Neural cell (in vitro differentiated cells): ENCODE measurements around the gene JAKMIP3. TPM values are rescaled to one million over a fixed set of nuclear protein-coding genes. Genes with fewer than 3 reads are reported as not detected.

ENCODE experiments used
- H2AFZ ChIP-seq: fragments of 200-600, 300-800 bp; sonication (generic), shearing (Covaris generic); 2 replicates; pipeline ENCODE4 v1.6.0; 2014; ENCODE audit warnings: low read depth, mild to moderate bottlenecking, antibody characterized with exemption, low read length, moderate library complexity
- H3F3A ChIP-seq: fragments of 200-600 bp; shearing (Covaris generic); 2 replicates; pipeline ENCODE4 v1.6.1; 2016; ENCODE audit warnings: mild to moderate bottlenecking, moderate library complexity, mixed read lengths, antibody characterized with exemption, low read length; ENCODE audit not compliant: insufficient read depth, poor library complexity, severe bottlenecking
- H3K27ac ChIP-seq: fragments of 200-600, 300-800 bp; sonication (generic), shearing (Covaris generic); 2 replicates; pipeline ENCODE4 v1.5.1; 2014; ENCODE audit warnings: mild to moderate bottlenecking, low read length, moderate library complexity
- H3K27me3 ChIP-seq: fragments of 300-800, 200-600 bp; sonication (generic), shearing (Covaris generic); 2 replicates; pipeline ENCODE4 v1.6.0; 2014; ENCODE audit warnings: mild to moderate bottlenecking, low read depth, low read length, moderate library complexity; ENCODE audit not compliant: insufficient read depth
- H3K36me3 ChIP-seq: fragments of 300-800, 200-600 bp; sonication (generic), shearing (Covaris generic); 2 replicates; pipeline ENCODE4 v1.5.1; 2014; ENCODE audit warnings: mild to moderate bottlenecking, antibody characterized with exemption, low read length, moderate library complexity; ENCODE audit not compliant: insufficient read depth
- H3K4me2 ChIP-seq: fragments of 300-800, 200-600 bp; sonication (generic), shearing (Covaris generic); 2 replicates; pipeline ENCODE4 v1.6.0; 2014; ENCODE audit warnings: mild to moderate bottlenecking, low read length
- H3K4me3 ChIP-seq: fragments of 300-800, 200-600 bp; sonication (generic), shearing (Covaris generic); 2 replicates; pipeline ENCODE4 v1.5.1; 2014; ENCODE audit warnings: mild to moderate bottlenecking, low read length, moderate library complexity
- H3K79me2 ChIP-seq: fragments of 200-600 bp; shearing (Covaris generic); replicated peaks from 2 replicates; pipeline ENCODE4 v1.6.0; 2014; ENCODE audit warnings: mild to moderate bottlenecking, low read length, moderate library complexity; ENCODE audit not compliant: insufficient read depth
- H3K9ac ChIP-seq: fragments of 300-800, 200-600 bp; sonication (generic), shearing (Covaris generic); 2 replicates; pipeline ENCODE4 v1.6.1; 2016; ENCODE audit warnings: mild to moderate bottlenecking, low read length, mixed read lengths
- H3K9me2 ChIP-seq: fragments of 200-600 bp; shearing (Covaris generic); 2 replicates; pipeline ENCODE4 v1.6.1; 2016; ENCODE audit warnings: mild to moderate bottlenecking, low read length, mixed read lengths; ENCODE audit not compliant: insufficient read depth
- H3K9me3 ChIP-seq: fragments of 200-600, 300-800 bp; sonication (generic), shearing (Covaris generic); 2 replicates; pipeline ENCODE4 v1.6.1; 2016; ENCODE audit warnings: mild to moderate bottlenecking, mixed run types, low read length, moderate library complexity, mixed read lengths
- H4K20me1 ChIP-seq: fragments of 200-600 bp; shearing (Covaris generic); 2 replicates; pipeline ENCODE4 v1.6.1; 2016; ENCODE audit warnings: mild to moderate bottlenecking, mixed run types; ENCODE audit not compliant: insufficient read depth
- CTCF ChIP-seq: fragments of 450-650 bp; IDR thresholded peaks from 2 replicates; pipeline ENCODE4 v1.5.1; 2014; ENCODE audit warnings: antibody characterized with exemption, mild to moderate bottlenecking, moderate library complexity; ENCODE audit not compliant: poor library complexity, severe bottlenecking
- EP300 ChIP-seq: fragments of 450-650 bp; conservative IDR thresholded peaks from 2 replicates; pipeline ENCODE4 v1.6.1; 2014; ENCODE audit warnings: antibody characterized with exemption, mild to moderate bottlenecking, moderate library complexity; ENCODE audit not compliant: poor library complexity, severe bottlenecking
- EZH2 ChIP-seq: fragments of 200-600, 300-800 bp; shearing (Covaris generic), sonication (generic); IDR thresholded peaks from 2 replicates; pipeline ENCODE4 v1.6.1; 2014; ENCODE audit warnings: antibody characterized with exemption, low read length, borderline replicate concordance, mild to moderate bottlenecking; ENCODE audit not compliant: insufficient read depth, poor library complexity, severe bottlenecking
- MXI1 ChIP-seq: fragments of 450-650 bp; conservative IDR thresholded peaks from 2 replicates; pipeline ENCODE4 v1.6.1; 2014; ENCODE audit warnings: antibody characterized with exemption, mild to moderate bottlenecking; ENCODE audit not compliant: poor library complexity, severe bottlenecking
- POLR2AphosphoS5 ChIP-seq: IDR thresholded peaks from 2 replicates; pipeline ENCODE4 v1.6.1; 2012
- RAD21 ChIP-seq: fragments of 450-650 bp; conservative IDR thresholded peaks from 2 replicates; pipeline ENCODE4 v1.6.1; 2014; ENCODE audit warnings: antibody characterized with exemption, mild to moderate bottlenecking, moderate library complexity
- REST ChIP-seq: IDR thresholded peaks from 2 replicates; pipeline ENCODE4 v1.6.1; 2012; ENCODE audit warnings: borderline replicate concordance
- SMC3 ChIP-seq: fragments of 450-650 bp; conservative IDR thresholded peaks from 2 replicates; pipeline ENCODE4 v1.6.1; 2014; ENCODE audit warnings: antibody characterized with exemption, mild to moderate bottlenecking, moderate library complexity; ENCODE audit not compliant: poor library complexity
- TAF1 ChIP-seq: IDR thresholded peaks from 2 replicates; pipeline ENCODE4 v1.6.1; 2012; ENCODE audit warnings: low read depth
- polyA plus RNA-seq: library from polyadenylated mRNA; depleted of rRNA; stranded (reverse); fragments of >200 nt; gene quantifications from 2 replicates; pipeline ENCODE4 v1.2.3, GENCODE V29; 2014

JAKMIP3 gene
- polyA plus RNA-seq, 1 donor from 2014 or later: 5.1 TPM

GRCh38 chr10:132094581-132095234, 29.0 kb downstream of the JAKMIP3 start:
- Histone ChIP-seq H4K20me1 (no peaks in the 10 kb centered on the region), H3K27me3 (no peaks in the 10 kb centered on the region), H2AFZ (no peak overlapping the region), H3K27ac (no peak overlapping the region), H3K9me2 (no peaks in the 10 kb centered on the region), H3K36me3 (no peaks in the 10 kb centered on the region), H3K9me3 (no peaks in the 10 kb centered on the region), H3K9ac (no peak overlapping the region), H3K79me2 (no peaks in the 10 kb centered on the region), H3F3A (no peaks in the 10 kb centered on the region), H3K4me2 (no peak overlapping the region), H3K4me3 (no peak overlapping the region)
- TF ChIP-seq EZH2 (no peak), REST (no peak), EP300 (no peak), MXI1 (no peak), RAD21 (no peak), SMC3 (no peak), POLR2AphosphoS5 (no peak), CTCF (no peak), TAF1 (no peak)

- no peaks in the 10 kb centered on the region for H4K20me1 ChIP-seq
- H3K36me3 ChIP-seq: no peaks in the 10 kb centered on the region
- H3K4me2 ChIP-seq: no peak overlapping the region
Measured at GRCh38 chr10:132095403-132096113, 29.8 kb downstream of the JAKMIP3 start.

More at GRCh38 chr10:132095403-132096113, 29.8 kb downstream of the JAKMIP3 start:
- no peak overlapping the region for H3K27ac ChIP-seq
- H3K4me3 ChIP-seq: no peak overlapping the region
- H3K9ac ChIP-seq: no peak overlapping the region
- H3K9me3 ChIP-seq: no peaks in the 10 kb centered on the region
- H3K27me3 ChIP-seq: no peaks in the 10 kb centered on the region
- H3K79me2 ChIP-seq: no peaks in the 10 kb centered on the region
- TF ChIP-seq CTCF: no peak
- no peak for TF ChIP-seq POLR2AphosphoS5
- no peak for TF ChIP-seq RAD21
- TF ChIP-seq REST: no peak
- no peak for TF ChIP-seq TAF1
- TF ChIP-seq EP300: no peak
- no peak for TF ChIP-seq MXI1
- H2AFZ ChIP-seq: no peak overlapping the region
- no peaks in the 10 kb centered on the region for H3K9me2 ChIP-seq
- no peaks in the 10 kb centered on the region for H3F3A ChIP-seq
